Progenitor cell of endocrine pancreas (in vitro differentiated cells): ENCODE results near the gene TAF1B. TPM values are rescaled to one million over a fixed set of nuclear protein-coding genes. Genes with fewer than 3 reads are reported as not detected.

ENCODE experiments used
- DNase-seq: peaks from one replicate; pipeline ENCODE4 v3.0.0; 2021; ENCODE audit warnings: low spot score; ENCODE audit not compliant: unreplicated experiment
- H3K27ac Mint-ChIP-seq: 2 replicates; pipeline ENCODE4 v1.8.0; 2021; ENCODE audit warnings: mild to moderate bottlenecking, moderate library complexity, mixed read lengths
- H3K27me3 Mint-ChIP-seq: 2 replicates; pipeline ENCODE4 v1.8.0; 2021; ENCODE audit warnings: mixed read lengths
- H3K36me3 Mint-ChIP-seq: 2 replicates; pipeline ENCODE4 v1.8.0; 2022; ENCODE audit warnings: mixed read lengths; ENCODE audit not compliant: insufficient read depth
- H3K4me1 Mint-ChIP-seq: 2 replicates; pipeline ENCODE4 v1.8.0; 2021; ENCODE audit warnings: low read depth, mixed read lengths
- H3K4me3 Mint-ChIP-seq: 2 replicates; pipeline ENCODE4 v1.8.0; 2021; ENCODE audit warnings: low read depth, mild to moderate bottlenecking, moderate library complexity, mixed read lengths
- H3K9me3 Mint-ChIP-seq: 2 replicates; pipeline ENCODE4 v1.8.0; 2021; ENCODE audit warnings: low read depth, mixed read lengths
- total RNA-seq: library from RNA; stranded (reverse); gene quantifications from 2 replicates; pipeline ENCODE4 v1.2.1, GENCODE V29; 2021
- TF ChIP-seq, protein P1 (sequence below): fragments of 200-600 bp; sonication (generic); IDR thresholded peaks from one replicate; pipeline ENCODE4 v1.5.0; 2021; ENCODE audit warnings: antibody characterized with exemption, mild to moderate bottlenecking; ENCODE audit not compliant: unreplicated experiment

Gene TAF1B
- total RNA-seq, 1 donor from 2014 or later: 30.5 TPM

GRCh38 chr2:9800975-9801726 lies 42.1 kb upstream of the TAF1B start:
- Mint-ChIP-seq H3K36me3 (no peaks in the 10 kb centered on the region), H3K27me3 (peaks cover 6% of the 10 kb centered on the region), H3K9me3 (no peaks in the 10 kb centered on the region), H3K4me1 (peaks cover 16% of the 10 kb centered on the region), H3K4me3 (no peak overlapping the region), H3K27ac (no peak overlapping the region)
- TF ChIP-seq, protein P1, sequence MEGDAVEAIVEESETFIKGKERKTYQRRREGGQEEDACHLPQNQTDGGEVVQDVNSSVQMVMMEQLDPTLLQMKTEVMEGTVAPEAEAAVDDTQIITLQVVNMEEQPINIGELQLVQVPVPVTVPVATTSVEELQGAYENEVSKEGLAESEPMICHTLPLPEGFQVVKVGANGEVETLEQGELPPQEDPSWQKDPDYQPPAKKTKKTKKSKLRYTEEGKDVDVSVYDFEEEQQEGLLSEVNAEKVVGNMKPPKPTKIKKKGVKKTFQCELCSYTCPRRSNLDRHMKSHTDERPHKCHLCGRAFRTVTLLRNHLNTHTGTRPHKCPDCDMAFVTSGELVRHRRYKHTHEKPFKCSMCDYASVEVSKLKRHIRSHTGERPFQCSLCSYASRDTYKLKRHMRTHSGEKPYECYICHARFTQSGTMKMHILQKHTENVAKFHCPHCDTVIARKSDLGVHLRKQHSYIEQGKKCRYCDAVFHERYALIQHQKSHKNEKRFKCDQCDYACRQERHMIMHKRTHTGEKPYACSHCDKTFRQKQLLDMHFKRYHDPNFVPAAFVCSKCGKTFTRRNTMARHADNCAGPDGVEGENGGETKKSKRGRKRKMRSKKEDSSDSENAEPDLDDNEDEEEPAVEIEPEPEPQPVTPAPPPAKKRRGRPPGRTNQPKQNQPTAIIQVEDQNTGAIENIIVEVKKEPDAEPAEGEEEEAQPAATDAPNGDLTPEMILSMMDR: no peak
- DNase-seq: no peak

GRCh38 chr2:9802576-9802993 lies 40.7 kb upstream of the TAF1B start:
- TF ChIP-seq, protein P1: no peak
- Mint-ChIP-seq H3K4me1 (peaks cover 14% of the 10 kb centered on the region), H3K27ac (no peak overlapping the region), H3K4me3 (no peak overlapping the region), H3K9me3 (no peaks in the 10 kb centered on the region), H3K36me3 (no peaks in the 10 kb centered on the region), H3K27me3 (peaks cover 12% of the 10 kb centered on the region)
- no peak for DNase-seq

- TF ChIP-seq, protein P1: no peak
- Mint-ChIP-seq H3K4me3 (no peak overlapping the region), H3K27me3 (peaks cover 13% of the 10 kb centered on the region), H3K4me1 (peaks cover 8% of the 10 kb centered on the region), H3K27ac (no peak overlapping the region), H3K36me3 (no peaks in the 10 kb centered on the region), H3K9me3 (no peaks in the 10 kb centered on the region)
- no peak for DNase-seq
Observed at GRCh38 chr2:9803023-9803805, 40.1 kb upstream of the TAF1B start.

DNA sequence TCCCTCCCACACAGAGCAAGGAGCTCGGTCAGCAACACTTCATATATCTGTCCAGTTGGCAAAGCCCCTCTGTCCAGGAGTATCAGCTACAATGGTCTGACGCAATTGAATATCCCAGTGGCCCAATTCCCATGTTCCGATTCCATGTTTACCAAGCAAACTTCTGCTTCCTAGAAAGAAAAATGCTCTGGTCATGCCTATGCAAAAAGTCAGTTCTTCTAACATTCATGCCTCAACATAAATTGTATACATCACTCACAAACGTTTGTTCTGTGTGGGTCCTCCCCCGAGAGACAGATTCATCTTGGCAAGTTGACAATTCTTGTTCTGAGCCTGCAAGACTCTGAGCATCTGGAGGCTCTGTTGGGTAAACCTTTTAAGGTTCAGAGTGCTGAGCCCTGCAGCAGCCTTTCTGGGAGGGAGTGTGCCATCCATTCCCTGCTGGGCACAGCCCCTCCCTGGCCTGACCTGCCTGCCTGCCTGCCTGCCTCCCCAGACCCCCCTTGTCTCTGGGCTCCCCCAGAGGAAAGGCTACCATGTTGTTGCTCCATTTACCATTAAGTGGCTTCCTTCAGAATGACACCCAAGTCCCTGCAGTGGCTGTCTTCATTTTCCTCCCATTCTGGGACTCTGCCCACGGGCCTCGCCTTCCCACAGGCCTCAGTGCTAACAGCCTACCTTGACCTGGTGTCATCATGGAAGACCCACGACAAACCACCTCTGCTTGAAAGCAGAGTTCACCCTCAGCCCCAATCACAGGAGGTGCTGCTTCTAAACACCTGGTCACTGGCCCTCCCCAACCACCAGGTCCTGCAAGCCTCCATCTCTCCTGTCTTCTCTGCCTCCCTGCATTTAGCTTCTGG lies 37.6 kb upstream of the TAF1B start:
- Mint-ChIP-seq H3K9me3 (no peaks in the 10 kb centered on the region), H3K27me3 (peaks cover 13% of the 10 kb centered on the region), H3K36me3 (no peaks in the 10 kb centered on the region), H3K4me1 (no peaks in the 10 kb centered on the region), H3K27ac (no peak overlapping the region), H3K4me3 (no peak overlapping the region)
- no peak for DNase-seq
- TF ChIP-seq, protein P1: no peak

GRCh38 chr2:9806298-9806610 lies 37.0 kb upstream of the TAF1B start:
- TF ChIP-seq, protein P1: no peak
- Mint-ChIP-seq H3K27me3 (peaks cover 13% of the 10 kb centered on the region), H3K9me3 (no peaks in the 10 kb centered on the region), H3K27ac (no peak overlapping the region), H3K4me3 (no peak overlapping the region), H3K36me3 (no peaks in the 10 kb centered on the region), H3K4me1 (no peaks in the 10 kb centered on the region)
- DNase-seq: no peak
